HT1080 (cell line): ENCODE measurements around the gene ELOVL6. TPM values are rescaled to one million over a fixed set of nuclear protein-coding genes. Genes with fewer than 3 reads are reported as not detected.
"Not testable (repeated sequence)": the region's sequence is repeated elsewhere in the genome, so short reads cannot be mapped to it uniquely, and the experiment has no call there.

Source experiments
- DNase-seq: peaks from one replicate; pipeline ENCODE4 v3.0.0-alpha.2; 2015; ENCODE audit warnings: low read depth
- total RNA-seq: library from RNA; depleted of rRNA; stranded (reverse); fragments of >200 nt; shearing (Covaris generic); gene quantifications from 2 replicates; pipeline ENCODE4 v1.2.3, GENCODE V29; 2014

The ELOVL6 gene
- total RNA-seq, 1 experiment from 2014 or later, result 25.6 TPM

- peak; percentile 43 for DNase-seq
These were observed 829 bp downstream of the ELOVL6 start for GRCh38 chr4:110197529-110198042.

DNA sequence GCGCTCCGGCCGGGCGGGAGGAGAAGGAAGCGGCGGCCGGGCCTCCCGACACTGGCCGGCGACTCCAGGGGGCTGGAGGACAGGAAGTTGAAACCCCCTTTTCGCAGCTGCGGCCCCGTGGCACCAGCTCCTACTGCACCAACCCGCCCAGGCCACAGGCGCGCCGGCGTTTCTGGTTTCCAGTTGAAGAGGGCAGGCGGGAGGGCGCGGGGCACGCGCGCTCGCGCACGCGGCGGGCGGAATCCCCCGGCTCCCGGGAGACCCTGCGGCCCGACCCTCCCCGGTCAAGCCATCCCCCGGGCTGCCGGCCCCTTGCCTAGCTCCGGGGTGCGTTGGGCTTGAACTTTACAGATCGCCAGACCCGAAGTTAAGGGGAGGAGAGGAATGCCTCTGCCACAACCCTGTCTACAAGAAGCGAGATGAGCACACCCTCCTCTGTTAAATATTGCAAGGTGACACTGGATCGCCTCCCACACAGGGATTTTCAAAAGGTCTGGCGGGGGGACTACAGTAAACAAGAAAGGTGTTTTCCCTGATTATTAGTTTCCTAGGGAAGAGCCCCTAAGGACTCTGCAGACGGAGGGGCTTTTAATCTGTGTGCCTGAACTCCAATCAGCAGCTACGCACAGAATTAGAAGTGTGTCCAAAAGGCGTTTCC, 1.4 kb downstream of the ELOVL6 start:
- peak; percentile 41 for DNase-seq

DNA sequence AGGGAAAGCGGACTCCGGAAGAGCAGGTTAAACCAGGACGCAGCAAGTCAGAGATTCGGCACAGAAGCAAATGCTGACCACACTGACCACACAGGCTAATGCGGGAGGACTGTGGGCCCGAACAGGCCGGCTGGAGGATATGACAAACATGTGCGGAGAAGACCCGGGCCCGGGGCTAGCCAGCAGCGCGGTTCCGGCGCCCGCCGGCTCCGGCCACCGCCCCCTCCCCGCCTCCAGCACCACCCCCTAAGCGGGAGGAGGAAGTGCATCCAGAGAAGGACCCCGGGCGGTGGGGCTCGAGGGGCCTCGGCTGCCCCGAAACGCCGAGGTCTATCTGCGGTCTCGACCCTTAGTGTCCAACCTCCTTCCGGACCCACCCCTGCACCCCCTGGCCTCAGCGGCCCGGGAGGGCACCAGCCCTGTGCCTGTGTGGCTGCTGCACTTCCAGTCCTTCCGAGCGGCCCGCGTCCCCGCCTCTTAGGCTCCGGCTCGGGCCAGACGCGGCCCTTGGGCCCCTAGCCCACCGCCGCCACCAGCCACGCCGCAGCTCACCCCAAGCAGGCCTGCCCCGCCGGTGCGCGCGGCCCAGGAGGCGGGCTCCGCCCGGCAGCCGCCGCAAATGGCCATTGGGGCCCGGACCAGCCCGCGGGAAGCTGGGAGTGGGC, 2.1 kb downstream of the ELOVL6 start:
- DNase-seq, result peak; percentile 44

DNA sequence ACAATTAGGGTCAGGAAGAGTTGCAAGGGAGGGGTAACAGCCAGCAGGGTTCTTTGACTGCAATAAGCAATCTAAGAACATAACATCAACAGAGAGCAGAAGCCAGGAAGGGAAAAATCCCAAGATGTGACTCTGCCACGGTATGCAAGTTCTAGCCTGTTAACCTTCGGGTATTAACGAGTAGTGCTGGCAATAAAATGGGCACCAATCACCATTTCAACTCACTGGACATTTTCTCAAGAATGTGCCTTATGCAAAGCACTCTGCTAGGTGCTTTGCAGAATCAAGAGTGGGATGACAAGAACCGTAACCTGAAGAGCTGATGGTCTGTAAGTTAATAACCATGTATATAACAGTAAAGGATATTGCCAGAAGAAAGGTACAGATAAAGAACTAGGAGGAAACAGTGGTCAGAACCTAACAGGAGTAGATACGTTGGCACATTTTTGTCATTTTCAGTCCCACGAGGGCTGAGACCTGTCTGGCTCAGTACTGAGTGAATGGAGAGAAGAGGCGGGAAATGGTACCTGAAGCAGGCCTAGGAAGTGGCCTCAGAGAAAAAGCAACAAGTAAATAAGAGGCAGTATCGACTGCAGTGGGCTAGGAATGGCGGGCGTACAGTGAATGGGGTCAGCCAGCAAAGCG, 2.7 kb downstream of the ELOVL6 start:
- no peak for DNase-seq

- peak; percentile 48 for DNase-seq
These were observed 4.3 kb downstream of the ELOVL6 start for GRCh38 chr4:110193822-110194761.

- DNase-seq, result not testable (repeated sequence)
These were observed 5.1 kb downstream of the ELOVL6 start for GRCh38 chr4:110193287-110193686.

DNA sequence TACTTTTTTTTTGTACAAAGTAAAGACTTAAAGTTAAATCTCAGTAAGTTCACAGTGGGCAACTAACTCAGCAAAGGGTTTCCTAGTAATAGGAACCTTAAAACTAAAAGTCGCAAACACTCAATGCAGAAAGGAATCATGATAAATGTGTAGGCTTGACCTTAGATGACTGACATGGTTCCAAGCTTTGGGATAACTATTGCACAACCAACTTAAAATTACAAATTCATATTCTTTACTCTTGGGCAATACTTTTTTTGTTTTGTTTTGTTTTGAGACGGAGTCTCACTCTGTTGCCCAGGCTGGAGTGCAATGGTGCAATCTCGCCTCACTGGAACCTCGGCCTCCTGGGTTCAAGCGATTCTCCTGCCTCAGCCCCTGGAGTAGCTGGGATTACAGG, 8.2 kb downstream of the ELOVL6 start:
- no peak for DNase-seq

GRCh38 chr4:110188113-110188512, 10.3 kb downstream of the ELOVL6 start:
- no peak for DNase-seq

GRCh38 chr4:110184791-110185155, 13.6 kb downstream of the ELOVL6 start:
- DNase-seq, result no peak

- DNase-seq, result peak; percentile 71
These were observed 14.2 kb downstream of the ELOVL6 start for GRCh38 chr4:110184140-110184790.

- DNase-seq, result no peak
These were observed 14.8 kb downstream of the ELOVL6 start for GRCh38 chr4:110183643-110184042.

DNA sequence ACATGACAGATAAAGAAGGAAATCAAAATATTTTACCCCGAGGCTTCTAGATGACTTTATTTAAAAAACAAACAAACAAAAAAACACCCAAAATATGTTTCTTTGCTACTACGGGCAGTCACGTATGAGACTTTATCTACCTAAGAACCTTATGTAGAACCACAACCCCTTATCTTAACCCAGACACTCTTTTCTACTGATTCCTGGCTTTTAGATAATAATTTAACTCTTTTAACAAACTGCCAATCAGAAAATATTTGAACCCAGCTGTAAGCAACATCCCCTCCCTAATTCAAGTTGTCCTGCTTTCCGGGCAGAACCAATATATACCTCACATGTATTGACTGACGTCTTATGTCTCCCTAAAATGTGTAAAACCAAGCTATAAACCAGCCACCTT, 15.4 kb downstream of the ELOVL6 start:
- no peak for DNase-seq

DNA sequence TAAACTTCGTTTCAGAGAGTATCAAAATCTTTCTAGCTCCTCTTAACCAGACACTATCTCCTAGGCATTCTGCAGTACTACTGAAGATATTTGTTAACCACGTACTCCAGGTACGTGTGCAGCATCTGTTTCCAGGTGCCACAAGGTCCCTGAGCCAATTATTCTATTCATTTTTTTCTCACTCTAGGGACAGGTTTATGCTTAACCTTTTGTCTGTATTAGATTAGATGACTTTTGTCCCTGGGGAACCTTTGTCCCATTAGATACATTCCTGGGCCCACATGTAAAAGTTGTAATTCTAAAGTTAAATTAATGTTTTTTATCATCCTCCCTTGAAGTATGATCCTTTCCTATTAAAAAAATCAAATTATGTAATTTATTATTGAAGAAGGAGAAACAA, 16.5 kb downstream of the ELOVL6 start:
- DNase-seq, result no peak

GRCh38 chr4:110175634-110176033, 22.8 kb downstream of the ELOVL6 start:
- no peak for DNase-seq

DNA sequence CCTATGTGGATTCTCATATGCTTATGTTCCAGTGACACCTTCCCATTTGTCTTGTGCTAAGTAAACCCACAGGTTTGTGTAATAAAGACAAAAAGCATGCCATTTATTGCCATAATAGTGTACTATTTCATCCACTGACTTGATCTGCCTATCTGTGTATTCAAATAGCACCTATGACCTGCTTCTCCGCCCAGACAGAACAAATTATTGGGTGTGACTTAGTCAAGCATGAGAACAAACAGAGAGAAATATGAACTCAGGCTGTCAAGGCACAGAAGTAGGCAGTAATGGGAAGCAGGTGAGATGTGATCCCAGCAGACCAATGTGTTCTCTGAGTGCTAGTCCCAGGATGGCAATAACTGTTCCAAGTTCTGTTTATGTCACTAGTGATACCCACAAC, 25.4 kb downstream of the ELOVL6 start:
- DNase-seq, result no peak

DNA sequence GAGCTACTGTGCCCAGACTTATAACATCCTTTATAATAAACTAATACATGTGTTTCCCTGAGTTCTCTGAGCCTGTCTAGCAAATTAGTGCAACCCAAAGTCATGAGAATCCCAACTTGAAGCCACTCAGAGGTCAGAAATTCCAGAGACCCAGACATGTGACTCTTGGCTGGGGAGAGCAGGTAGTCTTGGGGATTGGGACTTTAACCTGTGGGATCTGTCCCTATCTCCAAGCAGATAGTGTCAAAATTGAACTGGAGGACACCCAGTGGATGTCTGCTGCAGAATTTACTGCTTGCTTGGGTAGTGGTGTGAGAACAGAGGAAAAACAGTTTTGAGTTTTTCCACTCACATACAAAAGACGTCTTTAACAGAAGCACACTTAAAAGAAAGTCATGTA, 26.4 kb downstream of the ELOVL6 start:
- no peak for DNase-seq

- DNase-seq, result no peak
These were observed 27.6 kb downstream of the ELOVL6 start for GRCh38 chr4:110170861-110171260.

GRCh38 chr4:110165382-110166286, 32.8 kb downstream of the ELOVL6 start:
- DNase-seq, result peak; percentile 88

DNA sequence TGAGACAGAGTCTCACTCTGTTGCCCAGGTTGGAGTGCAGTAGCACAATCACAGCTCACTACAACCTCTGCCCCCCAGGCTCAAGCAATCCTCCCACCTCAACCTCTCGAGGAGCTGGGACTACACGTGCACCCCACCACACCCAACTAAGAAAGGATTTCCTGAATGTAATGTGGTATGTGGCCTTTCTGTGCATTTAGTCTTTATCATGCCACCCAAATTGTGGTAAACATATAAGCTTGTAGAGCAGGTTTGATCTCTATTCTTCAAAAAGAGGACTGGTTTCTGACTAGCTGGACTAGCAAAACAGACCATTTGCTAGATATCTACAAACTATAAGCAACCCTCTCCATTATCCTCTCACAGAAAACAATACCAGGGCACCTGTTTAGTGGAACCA, 33.6 kb downstream of the ELOVL6 start:
- DNase-seq, result peak; percentile 14

DNA sequence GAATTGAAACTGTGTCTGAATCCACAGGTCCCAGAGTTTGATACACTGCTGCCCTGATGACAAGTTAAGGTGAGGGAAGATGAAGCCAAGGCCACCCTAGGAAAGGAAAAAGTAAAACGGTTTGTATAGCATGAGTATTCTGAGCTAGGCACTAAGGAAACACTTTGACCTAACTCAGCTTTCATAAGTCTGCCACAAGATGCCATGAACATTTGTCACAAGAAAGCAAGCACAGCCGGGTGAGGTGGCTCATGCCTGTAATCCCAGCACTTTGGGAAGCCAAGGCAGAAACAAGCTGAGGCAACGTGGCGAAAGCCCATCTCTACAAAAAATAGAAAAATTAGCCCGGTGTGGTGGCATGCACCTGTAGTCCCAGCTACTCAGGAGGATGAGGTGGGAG, 34.2 kb downstream of the ELOVL6 start:
- peak; percentile 59 for DNase-seq
